ENCODE data around the gene RIPK1. TPM values are rescaled to one million over a fixed set of nuclear protein-coding genes. Genes with fewer than 3 reads are reported as not detected.
"Not testable (repeated sequence)": the region's sequence is repeated elsewhere in the genome, so short reads cannot be mapped to it uniquely, and the experiment has no call there.

Gene RIPK1
- total RNA-seq, 1 donor from 2014 or later, result 20.1 TPM

GRCh38 chr6:3147914-3148757, 79.8 kb downstream of the RIPK1 start:
- peaks cover 10 to 21% of the 10 kb centered on the region in 2 donors for H3K36me3 ChIP-seq

GRCh38 chr6:3151691-3152090, 83.4 kb downstream of the RIPK1 start:
- H3K4me1 ChIP-seq, result peaks cover 0 to 3% of the 10 kb centered on the region in 2 donors
- no peak overlapping the region for H3K4me3 ChIP-seq
- DNase-seq (ENCODE audit: low spot score in 2 of 2), result no peak
- peaks cover 7 to 22% of the 10 kb centered on the region in 2 donors for H3K36me3 ChIP-seq
- no peaks in the 10 kb centered on the region for H3K27me3 ChIP-seq
- no peak for TF ChIP-seq CTCF (IDR thresholded peaks at IDR 0.05)
- H3K9me3 ChIP-seq, result no peaks in the 10 kb centered on the region
- H3K27ac ChIP-seq, result no peak overlapping the region
- intact Hi-C loops (cut with DNase I), result no loop called here

More at GRCh38 chr6:3147914-3148757, 79.8 kb downstream of the RIPK1 start:
- Histone ChIP-seq H3K27ac (no peak overlapping the region), H3K4me1 (no peaks in the 10 kb centered on the region), H3K4me3 (no peak overlapping the region), H3K27me3 (no peaks in the 10 kb centered on the region), H3K9me3 (no peaks in the 10 kb centered on the region)
- TF ChIP-seq CTCF (IDR thresholded peaks at IDR 0.05), result no peak
- DNase-seq (ENCODE audit: low spot score in 2 of 2), result no peak
- intact Hi-C loops (cut with DNase I), result no loop called here

- Histone ChIP-seq H3K27me3 (no peaks in the 10 kb centered on the region), H3K4me3 (no peak overlapping the region), H3K27ac (no peak overlapping the region), H3K36me3 (peaks cover 6 to 20% of the 10 kb centered on the region in 2 donors), H3K4me1 (peaks cover 0 to 3% of the 10 kb centered on the region in 2 donors), H3K9me3 (no peaks in the 10 kb centered on the region)
- DNase-seq (ENCODE audit: low spot score in 2 of 2), result no peak
- intact Hi-C loops (cut with DNase I), result no loop called here
- no peak for TF ChIP-seq CTCF (IDR thresholded peaks at IDR 0.05)
These were observed 84.4 kb downstream of the RIPK1 start for GRCh38 chr6:3152689-3153088.

- not testable (repeated sequence) for H3K27ac ChIP-seq; H3K36me3 ChIP-seq; H3K27me3 ChIP-seq; H3K9me3 ChIP-seq; DNase-seq (ENCODE audit: low spot score in 2 of 2); H3K4me3 ChIP-seq; H3K4me1 ChIP-seq
- intact Hi-C loops (cut with DNase I), result loop anchor here (5.0 kb wide), 1 partner anchor 867 kb away; a partner anchor contains a TSS
These were observed 87.1 kb downstream of the RIPK1 start for GRCh38 chr6:3155416-3155815.

GRCh38 chr6:3156184-3157130, 88.2 kb downstream of the RIPK1 start:
- intact Hi-C loops (cut with DNase I), result loop anchor here (1.0 to 5.0 kb wide), 6 partner anchors 30 to 866 kb away; partner anchors contain the start of genes BPHL and RIPK1
- not testable (repeated sequence) for H3K4me1 ChIP-seq, H3K27me3 ChIP-seq, H3K36me3 ChIP-seq, H3K9me3 ChIP-seq
- peak in 1 of 2 donors; percentile 68 for DNase-seq (ENCODE audit: low spot score in 2 of 2)
- H3K27ac ChIP-seq, result peak overlapping the region; percentile 99
- H3K4me3 ChIP-seq, result peak overlapping the region; percentile 70 to 99

GRCh38 chr6:3157131-3157933, 89.0 kb downstream of the RIPK1 start, which contains the start of gene TUBB2A:
TUBB2A (minus strand) TSS chr6:3157544; CDS start chr6:3157463, 81 bp downstream.
- Histone ChIP-seq H3K27ac (peak within 1 kb of the TSS; percentile 99), H3K4me3 (peak within 1 kb of the TSS; percentile 70 to 99), H3K36me3 (peaks cover 4 to 9% of the 10 kb centered on the region in 2 donors), H3K27me3 (no peaks in the 10 kb centered on the region), H3K4me1 (peaks cover 0 to 3% of the 10 kb centered on the region in 2 donors), H3K9me3 (no peaks in the 10 kb centered on the region)
- DNase-seq (ENCODE audit: low spot score in 2 of 2), result peak in 1 of 2 donors; percentile 91
- TF ChIP-seq CTCF (IDR thresholded peaks at IDR 0.05), result peak; percentile 22 to 62 (median 36)
- intact Hi-C loops (cut with DNase I), result loop anchor here (1.0 to 5.0 kb wide), 6 partner anchors 31 to 865 kb away; partner anchors contain the start of genes BPHL and RIPK1

Measured in ascending aorta (tissue), 2 donors.